Measurements from ENCODE around the gene BCO1. TPM values are rescaled to one million over a fixed set of nuclear protein-coding genes. Genes with fewer than 3 reads are reported as not detected.
"Not testable (repeated sequence)": the region's sequence is repeated elsewhere in the genome, so short reads cannot be mapped to it uniquely, and the experiment has no call there.

Gene BCO1, protein sequence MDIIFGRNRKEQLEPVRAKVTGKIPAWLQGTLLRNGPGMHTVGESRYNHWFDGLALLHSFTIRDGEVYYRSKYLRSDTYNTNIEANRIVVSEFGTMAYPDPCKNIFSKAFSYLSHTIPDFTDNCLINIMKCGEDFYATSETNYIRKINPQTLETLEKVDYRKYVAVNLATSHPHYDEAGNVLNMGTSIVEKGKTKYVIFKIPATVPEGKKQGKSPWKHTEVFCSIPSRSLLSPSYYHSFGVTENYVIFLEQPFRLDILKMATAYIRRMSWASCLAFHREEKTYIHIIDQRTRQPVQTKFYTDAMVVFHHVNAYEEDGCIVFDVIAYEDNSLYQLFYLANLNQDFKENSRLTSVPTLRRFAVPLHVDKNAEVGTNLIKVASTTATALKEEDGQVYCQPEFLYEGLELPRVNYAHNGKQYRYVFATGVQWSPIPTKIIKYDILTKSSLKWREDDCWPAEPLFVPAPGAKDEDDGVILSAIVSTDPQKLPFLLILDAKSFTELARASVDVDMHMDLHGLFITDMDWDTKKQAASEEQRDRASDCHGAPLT
- not detected for polyA plus RNA-seq (ENCODE audit: insufficient read length)

DNA sequence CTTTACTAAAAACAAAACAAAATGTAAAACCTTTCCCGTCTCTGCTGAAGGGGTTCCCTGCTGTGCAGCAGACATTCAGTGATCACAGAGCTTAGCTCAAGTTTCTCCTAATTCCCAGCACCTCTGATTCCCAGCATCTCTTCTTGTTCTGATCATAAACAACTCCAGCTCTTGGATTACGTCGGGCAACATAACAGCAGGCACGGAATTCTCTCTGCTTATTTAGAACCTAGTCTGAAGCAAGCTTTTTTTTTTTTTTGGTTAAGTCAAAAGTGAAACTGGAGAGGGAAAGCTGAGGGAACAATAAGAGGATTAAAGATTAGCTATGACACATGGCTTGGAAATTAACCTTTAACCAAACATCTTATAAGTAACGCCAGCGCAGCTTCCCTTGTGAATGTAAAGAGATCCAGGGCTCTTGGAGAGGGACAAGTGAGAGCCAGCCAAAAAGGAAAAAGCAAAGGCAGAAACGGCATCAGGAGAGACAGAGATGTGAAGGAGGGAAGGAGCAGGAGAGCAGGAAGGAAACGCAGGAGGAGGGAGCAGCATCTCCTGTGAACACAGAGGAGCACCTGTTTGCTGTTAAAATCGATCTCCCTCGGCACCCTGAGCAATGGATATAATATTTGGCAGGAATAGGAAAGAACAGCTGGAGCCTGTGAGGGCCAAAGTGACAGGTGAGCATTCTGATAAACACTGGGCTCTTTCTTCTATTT is at the start of gene BCO1:
Gene BCO1, plus strand, starts transcription at position 394 of the 716 bp plus-strand sequence. Its CDS starts 220 bp downstream, at position 614.
- peak; percentile 29 for DNase-seq

DNA sequence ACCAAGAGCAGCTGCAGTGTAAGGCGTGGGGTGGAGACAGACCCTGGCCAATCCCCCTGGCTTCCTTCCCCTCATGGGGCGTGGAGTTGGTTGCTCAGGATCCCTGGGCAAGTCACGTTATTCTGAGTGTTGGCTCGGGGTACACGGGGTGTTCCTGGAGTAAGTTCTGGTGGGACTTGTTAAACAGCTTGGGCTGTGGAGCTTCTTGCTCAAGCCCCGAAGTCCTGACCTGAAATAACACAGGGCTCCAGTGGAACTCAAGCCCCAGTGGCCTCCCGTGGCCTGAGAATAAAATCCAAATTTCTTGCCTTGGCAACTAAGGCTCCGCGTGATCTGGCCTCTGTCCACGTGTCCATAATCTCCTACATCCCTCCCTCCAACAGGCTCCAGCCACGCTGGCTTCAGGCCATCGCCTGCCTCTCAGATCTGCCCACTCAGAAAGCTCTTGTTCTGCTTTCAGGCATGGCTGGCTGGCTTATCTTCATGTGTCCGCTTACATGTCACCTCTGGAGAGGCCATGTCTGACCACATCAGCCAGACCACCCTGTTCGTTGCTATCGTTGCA is 49.3 kb upstream of the BCO1 start:
- no peak for DNase-seq

DNA sequence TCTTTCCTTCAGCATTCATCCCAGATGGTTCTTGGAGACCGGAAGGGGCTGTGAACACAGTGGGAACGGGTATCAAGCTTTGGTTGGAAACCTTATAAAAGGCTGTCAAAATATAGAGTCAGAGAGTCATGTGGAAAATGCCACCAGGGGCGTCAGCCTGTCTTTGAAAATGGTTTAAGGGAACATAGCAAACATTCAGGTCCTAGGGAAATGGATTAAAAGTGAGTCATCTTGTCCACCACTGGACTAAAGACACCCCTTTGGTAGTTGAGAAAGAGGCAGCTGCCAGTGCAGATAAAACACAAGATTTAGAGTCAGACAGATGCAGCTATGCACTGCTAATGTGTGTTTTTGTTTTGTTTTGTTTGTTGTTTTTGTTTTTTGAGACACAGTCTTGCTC is 47.8 kb upstream of the BCO1 start:
- DNase-seq: no peak

DNA sequence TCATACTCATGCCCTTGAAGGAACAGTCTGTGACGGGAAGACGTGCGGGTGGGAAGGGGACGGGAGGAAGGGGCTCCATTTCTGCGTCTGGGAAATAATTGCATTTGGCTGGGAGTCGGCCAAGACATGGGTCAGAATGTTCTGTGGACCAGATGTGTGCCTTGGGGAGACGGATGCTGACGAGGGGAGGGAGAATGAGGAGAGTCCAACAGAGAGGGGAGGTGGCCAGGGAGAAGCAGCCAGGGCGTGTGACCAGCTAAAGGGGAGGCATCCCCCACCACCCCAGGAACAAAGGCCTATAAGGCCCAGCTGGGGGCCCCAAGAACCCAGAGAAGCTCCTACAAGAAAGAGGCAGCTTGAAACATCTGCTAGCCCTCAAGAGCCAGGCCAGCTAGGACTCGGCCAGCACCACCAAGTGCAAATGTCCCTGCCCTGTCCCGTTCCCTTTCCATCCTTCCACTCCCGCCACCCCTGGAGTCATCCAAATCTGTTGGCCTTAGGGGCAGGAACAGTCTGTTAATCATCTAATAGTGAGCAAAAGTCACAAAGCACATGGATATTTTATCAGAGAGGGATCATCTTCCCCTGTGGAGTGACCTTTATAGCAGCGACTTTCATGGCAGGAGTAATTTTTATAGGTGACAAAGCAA is 42.5 kb upstream of the BCO1 start:
- no peak for DNase-seq

DNA sequence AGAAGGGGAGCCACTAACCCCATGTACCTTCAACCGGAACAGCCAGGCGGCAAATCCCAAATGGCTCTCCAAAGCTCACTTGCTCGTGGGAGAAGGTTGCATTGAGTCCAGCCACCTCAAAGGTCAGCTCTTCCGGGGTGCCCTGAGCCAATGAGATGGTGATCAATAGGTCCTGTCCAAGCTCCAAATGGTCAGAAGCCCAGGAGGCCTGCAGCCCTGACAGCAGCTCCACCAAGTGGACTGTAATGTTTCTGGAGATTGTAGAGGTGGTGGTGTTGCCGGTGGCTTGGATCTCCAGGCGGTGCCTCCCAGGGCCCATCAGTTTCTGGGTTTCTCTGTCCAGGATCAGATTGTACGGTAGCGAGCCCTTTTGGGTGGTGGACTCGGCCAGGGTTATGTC is 39.9 kb upstream of the BCO1 start:
- DNase-seq: no peak

DNA sequence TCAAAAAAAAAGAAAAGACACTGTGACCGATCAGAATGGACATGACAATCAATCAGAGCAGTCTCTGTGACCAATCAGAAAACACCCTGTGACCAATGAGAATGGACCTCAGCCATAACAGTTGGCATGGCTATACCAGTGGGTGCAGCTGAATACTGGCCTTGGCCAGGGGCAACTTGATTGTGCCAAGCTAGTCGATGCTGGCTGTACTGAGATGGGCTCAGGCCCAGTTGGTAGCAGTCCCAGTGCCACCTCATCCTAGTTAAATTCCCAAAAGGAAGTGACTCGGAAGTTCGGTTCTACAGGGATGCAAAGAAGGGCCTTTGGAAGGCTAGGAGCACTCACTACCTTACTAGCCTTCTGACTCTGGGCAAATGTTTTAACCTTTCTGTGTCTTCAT is 37.2 kb upstream of the BCO1 start:
- no peak for DNase-seq

DNA sequence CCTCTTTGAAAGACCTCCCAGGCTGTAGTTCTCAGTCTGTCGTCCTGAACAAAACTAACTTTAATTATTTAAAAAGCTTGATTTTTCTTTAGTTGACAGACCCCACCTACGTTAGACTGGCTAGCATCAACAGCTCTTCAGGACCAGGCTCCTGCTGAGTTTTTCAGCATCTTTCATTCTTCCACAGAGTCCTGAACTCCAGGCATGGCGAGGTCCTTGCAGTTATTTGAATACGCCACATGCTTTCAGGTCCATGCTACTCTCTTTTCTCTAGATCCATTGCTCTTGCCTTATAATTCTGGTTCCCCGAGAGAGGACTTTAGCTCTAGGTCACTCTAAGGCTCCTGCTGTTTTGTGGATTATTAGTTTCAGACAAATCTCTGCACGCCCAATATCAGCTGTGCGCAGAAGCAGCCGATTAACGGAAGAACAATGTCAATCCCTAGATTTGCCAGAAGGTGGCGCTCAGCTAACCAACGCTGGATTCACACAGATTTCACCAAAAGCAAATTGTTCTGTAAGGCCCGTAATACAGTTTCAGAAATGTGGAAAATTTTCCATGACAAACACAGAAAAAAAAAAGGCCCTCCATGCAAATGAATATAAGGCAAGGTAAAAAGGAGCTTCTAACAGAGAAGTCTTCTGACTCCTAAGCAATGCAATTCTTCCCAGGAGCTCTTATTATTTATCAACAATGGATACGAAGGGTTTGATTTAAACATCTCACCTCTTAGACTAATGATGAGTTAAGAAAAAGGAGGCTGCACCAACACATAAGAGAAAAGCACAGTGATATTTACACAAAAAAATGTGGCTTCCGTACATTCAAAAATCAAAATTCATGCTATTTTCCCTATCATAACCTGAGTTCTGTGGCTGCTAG is 33.5 kb upstream of the BCO1 start:
- DNase-seq: peak; percentile 68

DNA sequence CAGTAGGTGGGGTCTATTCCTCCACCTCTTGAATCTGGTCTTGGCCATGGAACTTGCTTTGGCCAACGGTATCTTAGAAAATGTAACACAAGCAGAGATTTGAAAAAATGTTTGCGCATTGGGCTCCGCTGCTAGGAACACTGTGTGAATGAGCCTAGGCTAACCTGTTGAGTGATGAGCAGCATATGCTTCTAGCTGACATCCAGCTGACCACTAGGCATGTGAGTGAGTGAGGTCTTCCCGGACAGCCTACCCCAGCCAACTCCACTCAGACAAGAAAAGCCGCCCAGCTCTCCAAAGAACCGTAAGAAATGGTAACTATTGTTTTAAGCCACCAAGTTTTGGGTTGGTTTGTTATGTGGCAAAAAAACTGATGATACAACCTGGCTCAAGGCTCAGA is 31.4 kb upstream of the BCO1 start:
- no peak for DNase-seq

DNA sequence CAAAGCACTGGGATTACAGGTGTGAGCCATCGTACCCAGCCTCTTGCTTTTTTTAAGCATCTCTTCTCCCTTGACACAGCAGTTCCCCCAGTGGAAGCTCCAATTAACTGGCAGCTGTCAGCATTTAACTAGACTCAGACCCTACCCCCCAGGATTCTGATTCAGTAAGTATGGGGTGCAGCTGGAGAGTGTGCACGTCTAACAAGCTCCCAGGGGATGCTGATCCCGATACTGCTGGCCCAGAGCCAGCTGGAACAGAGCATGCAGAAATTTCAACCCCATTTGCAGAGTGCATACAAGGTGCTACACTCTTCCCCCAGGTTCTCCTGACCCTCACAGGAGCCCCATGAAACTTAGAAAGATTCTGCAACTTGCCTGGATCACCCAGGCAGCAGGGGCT is 27.7 kb upstream of the BCO1 start:
- DNase-seq: no peak

DNA sequence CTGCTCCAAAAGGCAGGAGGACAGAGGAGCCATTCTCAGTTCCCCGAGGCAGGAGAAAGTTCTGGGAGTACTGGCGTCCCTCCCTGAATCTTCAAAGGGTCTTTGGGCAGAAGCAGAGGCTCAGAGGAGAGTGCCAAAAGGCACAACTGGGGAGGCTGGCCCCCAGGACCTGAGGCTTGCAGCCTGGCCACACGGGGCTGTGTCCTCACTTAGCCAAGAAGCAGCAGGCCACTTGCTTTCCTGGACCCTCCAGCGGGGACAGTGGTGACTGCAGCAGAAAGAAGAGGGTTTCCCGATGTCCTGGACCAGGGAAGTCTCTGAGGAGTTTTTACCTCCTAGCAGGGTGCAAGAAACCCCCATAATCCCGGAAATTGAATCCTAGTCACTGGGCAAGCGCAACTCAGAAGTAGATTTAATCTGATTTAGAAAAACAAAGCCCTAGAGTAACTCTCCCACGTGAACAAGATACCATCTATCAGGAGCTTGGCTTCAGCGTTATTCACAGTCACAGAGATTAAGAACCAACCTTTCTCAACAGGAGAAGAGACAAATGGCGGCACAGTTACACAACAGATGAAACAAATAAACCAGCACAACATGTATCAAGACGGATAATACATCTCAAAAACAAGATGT is 25.5 kb upstream of the BCO1 start:
- DNase-seq: no peak

DNA sequence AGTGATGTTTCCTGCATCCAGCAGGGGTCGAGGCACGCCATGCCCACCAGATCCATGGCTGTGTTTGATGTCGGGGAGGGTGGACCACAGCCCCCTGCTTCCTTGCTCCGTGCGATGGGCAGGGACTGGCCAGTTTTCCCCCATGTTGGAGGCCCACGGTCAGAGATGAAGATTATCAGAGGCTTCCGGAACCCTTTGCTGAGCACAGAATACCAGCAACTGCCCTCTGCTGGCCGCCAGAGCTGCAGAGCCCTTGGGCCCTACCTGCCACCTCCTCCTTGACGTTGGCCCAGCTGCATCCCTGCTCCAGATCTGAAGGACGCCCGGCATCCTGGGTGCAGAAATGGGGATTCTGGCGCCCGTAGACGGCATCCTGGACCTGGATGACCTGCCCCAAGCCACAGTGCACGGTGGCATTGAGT is 23.7 kb upstream of the BCO1 start:
- DNase-seq: no peak

DNA sequence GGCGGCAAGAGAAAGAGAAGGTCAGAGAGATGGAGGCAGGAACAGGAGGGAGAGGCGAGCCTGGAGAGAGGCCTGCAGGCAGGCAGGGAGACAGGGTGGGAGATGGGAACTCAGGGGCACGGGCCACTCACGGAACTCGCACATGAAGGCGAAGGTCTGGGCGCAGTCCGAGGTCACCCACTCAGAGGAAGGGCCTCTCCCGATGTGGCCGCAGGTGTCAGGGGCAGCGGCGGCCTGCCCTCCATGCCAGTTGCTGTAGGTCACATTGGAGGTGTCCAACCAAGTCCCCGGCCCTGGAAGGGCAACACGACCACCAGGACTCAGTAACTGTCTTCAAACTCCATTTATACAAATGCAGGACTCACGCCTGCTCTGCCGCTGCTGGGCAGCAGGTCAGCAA is 22.4 kb upstream of the BCO1 start:
- DNase-seq: no peak

DNA sequence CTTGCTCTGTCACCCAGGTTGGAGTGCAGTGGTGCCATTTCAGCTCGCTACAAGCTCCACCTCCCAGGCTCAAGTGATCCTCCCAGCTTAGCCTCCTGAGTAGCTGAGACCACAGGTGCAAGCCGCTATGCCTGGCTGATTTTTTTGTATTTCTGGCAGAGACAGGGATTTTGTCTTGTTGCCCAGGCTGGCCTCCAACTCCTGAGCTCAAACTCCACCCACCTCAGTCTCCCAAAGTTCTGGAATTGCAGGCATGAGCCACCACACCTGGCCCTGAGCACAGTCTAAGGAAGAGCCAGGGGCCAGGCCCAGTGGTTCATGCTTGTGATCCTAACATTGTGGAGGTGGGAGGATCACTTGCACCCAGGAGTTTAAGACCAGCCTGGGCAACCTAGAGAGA is 21.8 kb upstream of the BCO1 start:
- no peak for DNase-seq

DNA sequence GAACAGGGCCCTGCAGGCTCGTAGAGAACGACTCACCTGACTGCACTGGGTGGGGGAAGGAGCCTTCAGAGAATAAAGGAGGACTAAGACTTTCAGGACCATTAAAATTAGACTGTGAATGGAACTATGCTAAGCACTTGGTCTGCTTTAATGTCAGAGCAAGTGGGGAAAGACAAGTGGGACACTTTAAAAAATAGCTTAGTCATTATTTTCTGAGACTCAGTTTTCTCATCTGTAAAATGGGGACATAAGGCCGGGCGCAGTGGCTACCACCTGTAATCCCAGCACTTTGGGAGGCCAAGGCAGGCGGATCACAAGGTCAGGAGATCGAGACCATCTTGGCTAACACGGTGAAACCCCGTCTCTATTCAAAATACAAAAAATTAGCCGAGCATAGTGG is 19.3 kb upstream of the BCO1 start:
- no peak for DNase-seq

DNA sequence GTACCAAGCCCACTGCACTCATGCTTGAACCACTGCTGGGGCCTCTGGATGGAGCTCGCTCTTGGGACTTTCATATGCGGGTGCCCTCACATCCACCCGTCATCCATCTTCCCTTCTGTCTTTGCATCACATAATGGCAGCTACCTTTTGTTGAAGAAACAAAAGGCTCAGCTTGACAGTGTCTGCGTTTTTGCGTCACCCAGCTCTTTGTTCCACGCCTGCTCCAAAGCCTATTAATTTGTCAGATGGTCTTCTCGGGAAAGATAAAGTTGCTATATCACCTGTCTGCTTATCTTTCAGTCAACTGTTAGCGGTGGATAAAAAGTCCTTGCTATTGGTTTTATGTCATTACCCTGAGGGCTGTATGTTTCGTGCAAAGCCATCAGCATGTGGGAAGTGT is 18.1 kb upstream of the BCO1 start:
- no peak for DNase-seq

DNA sequence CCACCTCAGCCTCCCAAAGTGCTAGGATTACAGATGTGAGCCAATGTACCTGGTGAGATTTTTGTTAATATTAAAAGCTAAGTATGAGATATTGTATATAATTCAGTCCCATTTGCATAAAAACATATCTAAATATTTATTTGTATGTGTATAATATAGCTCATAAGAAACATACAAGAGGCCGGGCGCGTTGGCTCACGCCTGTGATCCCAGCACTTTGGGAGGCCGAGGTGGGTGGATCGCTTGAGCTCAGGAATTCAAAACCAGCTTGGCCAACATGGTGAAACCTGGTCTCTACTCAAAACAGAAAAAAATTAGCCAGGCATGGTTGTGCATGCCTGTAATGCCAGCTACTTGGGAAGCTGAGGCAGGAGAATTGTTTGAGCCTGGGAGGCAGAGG is 16.8 kb upstream of the BCO1 start:
- DNase-seq: no peak

DNA sequence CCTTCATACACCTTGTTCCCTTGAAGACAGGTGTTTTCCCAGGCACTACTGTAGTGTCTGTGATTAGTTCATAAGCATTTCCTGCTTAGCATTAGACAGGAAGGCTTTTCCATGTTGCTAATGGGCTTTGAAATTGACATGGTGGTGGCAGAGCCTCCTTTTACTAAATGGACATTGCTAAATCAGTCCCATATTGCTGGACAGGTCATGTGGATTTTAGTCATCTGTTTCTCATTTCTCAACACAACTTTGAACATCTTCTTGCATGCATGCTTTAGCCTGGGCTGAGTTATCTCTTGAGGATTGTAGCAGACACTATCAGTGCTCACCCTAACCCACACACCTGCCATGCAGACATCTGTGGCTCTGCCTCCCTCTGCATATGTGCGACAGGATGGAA is 13.7 kb upstream of the BCO1 start:
- DNase-seq: no peak

DNA sequence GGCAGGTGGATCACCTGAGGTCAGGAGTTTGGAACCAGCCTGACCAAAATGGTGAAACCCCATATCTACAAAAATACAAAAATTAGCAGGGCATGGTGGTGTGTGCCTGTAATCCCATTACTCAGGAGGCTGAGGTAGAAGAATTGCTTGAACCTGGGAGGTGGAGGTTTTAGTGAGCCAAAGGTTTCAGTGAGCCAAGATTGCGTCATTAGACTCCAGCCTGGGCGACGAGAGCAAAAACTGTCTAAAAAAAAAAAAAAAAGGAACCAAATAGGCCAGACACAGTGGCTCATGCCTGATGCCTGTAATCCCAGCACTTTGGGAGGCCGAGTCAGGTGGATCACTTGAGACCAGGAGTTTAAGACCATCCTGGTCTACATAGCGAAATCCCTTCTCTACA is 12.8 kb upstream of the BCO1 start:
- DNase-seq: not testable (repeated sequence)

DNA sequence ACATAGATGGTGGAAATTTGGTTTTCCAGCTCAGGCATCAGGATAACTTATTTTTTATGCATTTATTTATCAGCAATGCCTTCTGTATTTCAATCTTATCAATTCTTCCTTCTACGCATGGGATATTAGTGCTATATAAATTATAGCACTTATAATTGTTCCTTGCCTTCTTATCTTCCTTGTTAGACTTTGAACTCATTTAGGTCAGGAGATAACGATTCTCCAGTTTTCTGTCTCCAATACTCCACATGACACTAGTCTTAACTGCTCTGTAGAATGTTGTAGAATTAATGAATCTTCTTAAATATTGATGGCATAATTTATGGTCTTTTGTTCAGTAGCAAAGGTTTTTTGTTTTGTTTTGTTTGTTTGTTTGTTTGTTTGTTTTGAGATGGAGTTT is 10.7 kb upstream of the BCO1 start:
- no peak for DNase-seq

DNA sequence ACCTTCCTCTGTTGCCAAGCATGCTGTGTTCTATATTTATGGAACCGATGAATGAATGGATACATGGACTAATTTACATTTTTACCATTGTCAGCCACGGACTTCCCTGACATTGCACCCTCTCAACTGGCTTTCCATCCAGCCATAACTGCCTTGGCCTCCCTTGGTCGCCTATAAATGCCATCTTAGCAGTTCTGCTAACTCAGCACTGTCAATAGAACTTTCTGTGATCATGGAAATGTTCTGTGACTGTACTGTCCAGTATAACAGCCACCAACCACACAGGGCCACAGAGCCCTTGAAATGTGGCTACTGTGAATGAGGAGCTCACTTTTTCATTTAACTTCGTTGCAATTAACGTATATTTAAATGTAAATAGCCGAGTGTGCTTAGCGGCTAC is 8.7 kb upstream of the BCO1 start:
- DNase-seq: no peak

DNA sequence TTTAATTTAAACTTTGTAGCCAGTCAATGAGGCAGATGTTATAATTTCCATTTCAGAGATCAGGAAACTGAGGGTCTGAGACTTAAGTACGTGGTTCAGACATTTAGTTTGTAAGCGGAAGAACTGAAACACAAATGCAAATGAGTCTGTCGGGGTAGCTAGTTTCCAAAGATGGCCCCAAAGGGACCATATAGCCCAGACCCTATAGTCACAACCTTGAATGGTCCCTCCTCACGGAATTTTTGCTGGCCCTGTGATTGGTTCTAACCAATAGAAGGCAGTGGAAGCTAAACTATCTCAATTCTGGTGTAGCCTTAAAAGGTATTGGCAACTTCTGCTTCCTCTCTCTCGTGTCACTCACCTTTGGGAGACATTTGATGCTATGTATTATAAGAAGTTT is 7.5 kb upstream of the BCO1 start:
- DNase-seq: no peak
